A549 treated with DMSO at 1 μM for 4 hours (cell line): ENCODE measurements around the gene DUSP2. TPM values are rescaled to one million over a fixed set of nuclear protein-coding genes. Genes with fewer than 3 reads are reported as not detected.

Experiments
- total RNA-seq: library from RNA; stranded (reverse); fragments of 200-300 nt; extraction: Qiagen RNA extraction; gene quantifications from 5 replicates; pipeline ENCODE4 v1.2.3, GENCODE V29; 2022; ENCODE audit warnings: low read depth

Gene DUSP2
- 0.20 to 0.57 TPM (median 0.51 TPM) in 5 replicates for total RNA-seq

GRCh38 chr2:96145036-96145847, at the start of gene DUSP2:
Gene DUSP2, minus strand, starts transcription at chr2:96145440. Its CDS starts 86 bp downstream, at chr2:96145354.

GRCh38 chr2:96138179-96139145, 6.8 kb downstream of the DUSP2 start, which contains the start of gene ASTL:
Gene ASTL, minus strand, starts transcription at chr2:96138502. Its CDS starts 66 bp downstream, at chr2:96138436.

GRCh38 chr2:96116424-96116878, 28.8 kb downstream of the DUSP2 start, which contains the start of gene ADRA2B:
Gene ADRA2B, minus strand, starts transcription at chr2:96116571. Its CDS starts 422 bp downstream, at chr2:96116149.

Other genes starting within 250 kb of the DUSP2 start
- 4.3 to 5.1 TPM (median 4.4 TPM) in 5 replicates for gene ANKRD36C, start 153.6 kb downstream of the DUSP2 start, total RNA-seq
- not detected in 5 replicates for gene GPAT2, start 110.5 kb downstream of the DUSP2 start, total RNA-seq
- 0.03 to 0.09 TPM (median 0.08 TPM) in 4 of 5 replicates, not detected in the other for gene ADRA2B, start 28.9 kb downstream of the DUSP2 start, total RNA-seq
- not detected in 5 replicates for gene ASTL, start 6.9 kb downstream of the DUSP2 start, total RNA-seq
- 95.6 to 110 TPM (median 106 TPM) in 5 replicates for gene STARD7, start 63.4 kb upstream of the DUSP2 start, total RNA-seq
- 37.7 to 53.7 TPM (median 51.9 TPM) in 5 replicates for gene TMEM127, start 120.6 kb upstream of the DUSP2 start, total RNA-seq
- gene CIAO1, start 120.8 kb upstream of the DUSP2 start, total RNA-seq, result 71.0 to 95.6 TPM (median 90.4 TPM) in 5 replicates
- 121 to 138 TPM (median 132 TPM) in 5 replicates for gene SNRNP200, start 160.1 kb upstream of the DUSP2 start, total RNA-seq
- gene ITPRIPL1, start 179.9 kb upstream of the DUSP2 start, total RNA-seq, result not detected in 5 replicates
- 47.8 to 51.4 TPM (median 48.8 TPM) in 5 replicates for gene NCAPH, start 190.3 kb upstream of the DUSP2 start, total RNA-seq